ENCODE measurements around the gene GRM4. TPM values are rescaled to one million over a fixed set of nuclear protein-coding genes. Genes with fewer than 3 reads are reported as not detected.

The GRM4 gene
- total RNA-seq, 1 donor from 2014 or later = not detected

GRCh38 chr6:34086558-34086957 is 59.3 kb downstream of the GRM4 start:
- DNase-seq (ENCODE audit: low read depth, low spot score) = no peak

DNA sequence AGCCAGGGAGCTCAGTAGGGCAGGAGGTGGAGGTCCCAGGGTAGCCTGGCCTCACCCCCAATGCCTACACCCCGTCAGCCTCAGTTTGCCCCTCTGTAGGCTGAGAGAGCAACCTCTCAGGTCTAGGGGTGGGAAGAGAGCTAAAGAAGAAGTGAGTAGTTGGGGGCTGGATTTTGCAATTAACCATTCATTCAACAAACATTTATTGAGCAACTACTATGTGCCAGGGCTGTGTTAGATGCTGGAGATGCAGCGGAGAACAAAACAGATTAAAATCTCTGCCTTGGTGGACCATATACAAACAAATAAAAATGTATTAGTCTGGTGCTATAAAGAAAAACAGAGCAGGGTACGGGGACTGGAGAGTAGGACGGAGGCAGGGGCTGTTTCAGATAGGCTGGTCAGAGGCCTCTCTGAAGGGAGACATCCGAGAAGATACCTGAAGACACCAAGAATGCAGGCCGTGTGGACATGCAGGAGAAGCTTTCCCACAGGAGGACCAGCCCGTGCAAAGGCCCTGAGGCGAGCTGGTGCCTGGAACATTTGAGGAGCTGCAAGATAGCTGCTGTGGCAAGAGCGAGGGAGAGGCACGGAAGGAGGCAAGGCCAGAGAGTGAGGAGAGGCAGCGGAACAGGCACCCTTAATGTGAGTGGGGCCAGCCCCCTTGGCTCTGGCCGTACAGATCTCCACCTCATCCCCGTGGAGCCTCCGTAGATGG is 60.3 kb downstream of the GRM4 start:
- no peak for DNase-seq (ENCODE audit: low read depth, low spot score)

DNA sequence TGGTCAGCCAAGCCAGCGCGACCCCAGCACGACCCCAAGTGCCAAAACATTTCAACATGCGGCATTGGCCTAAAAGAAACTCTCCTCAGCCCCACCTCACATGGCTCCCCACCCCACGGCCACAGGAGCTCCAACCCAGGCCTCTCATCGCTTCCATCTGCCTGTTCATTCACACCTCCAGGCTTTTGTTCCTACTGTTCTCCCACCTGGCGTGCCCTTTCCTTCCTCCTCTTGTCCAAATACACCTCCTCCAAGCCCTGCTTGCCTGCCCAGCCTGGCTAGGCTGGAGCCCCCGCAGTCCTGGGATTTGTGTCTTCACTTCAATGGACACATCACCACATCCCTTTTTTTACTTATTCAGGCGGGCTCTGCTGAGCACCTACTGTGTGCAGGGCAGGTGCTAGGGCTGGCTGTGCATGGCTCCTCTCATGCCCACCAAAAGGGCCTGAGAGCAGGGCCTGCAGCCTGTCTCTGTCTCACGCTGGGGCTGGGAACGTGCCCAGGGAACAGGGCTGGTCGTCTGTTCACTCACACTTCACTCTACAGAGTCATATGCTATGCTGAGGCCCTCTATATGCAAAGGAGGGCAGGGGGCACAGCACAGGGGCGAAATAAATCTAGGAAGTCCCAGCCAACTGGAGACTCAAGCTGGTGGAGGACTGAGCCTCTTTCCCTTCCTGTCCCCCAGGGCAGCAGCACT is 61.1 kb downstream of the GRM4 start:
- DNase-seq (ENCODE audit: low read depth, low spot score) = no peak

DNA sequence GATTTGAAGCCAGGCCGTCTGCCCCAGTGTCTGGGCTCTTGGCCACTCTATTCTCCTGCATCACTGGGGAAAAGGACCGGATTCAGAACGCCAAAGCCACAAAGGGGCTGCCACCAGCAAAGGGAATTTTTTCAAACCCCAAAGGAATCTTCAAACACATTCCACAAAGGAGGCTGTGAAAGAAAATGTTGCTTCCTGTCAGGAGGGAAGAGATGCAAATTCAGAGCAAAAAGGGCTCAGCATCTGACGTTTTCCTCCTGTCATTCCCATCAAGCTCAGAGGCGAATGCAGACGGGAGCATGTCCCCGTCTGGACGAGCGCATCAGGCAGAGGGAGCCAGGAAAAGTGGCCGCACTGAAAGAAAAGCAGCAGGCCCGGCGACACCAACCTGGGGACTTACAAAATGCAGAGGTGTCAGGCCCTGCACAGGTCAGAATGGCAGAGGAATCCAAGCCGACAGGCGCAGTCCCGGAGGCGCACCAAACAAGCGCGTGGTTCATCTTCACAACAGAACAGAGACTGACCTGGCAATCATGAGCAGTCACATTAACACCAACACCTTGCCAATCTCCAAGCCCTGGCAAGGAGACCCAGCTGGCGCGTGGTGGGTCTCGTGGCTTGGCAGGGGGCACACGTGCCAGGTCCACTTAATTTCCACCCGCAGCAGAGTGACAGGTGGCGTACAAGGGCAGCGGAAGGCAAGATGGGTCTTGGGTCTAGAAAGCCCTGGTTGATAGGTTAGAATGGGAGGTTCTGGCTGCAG is 62.8 kb downstream of the GRM4 start:
- DNase-seq (ENCODE audit: low read depth, low spot score) = no peak

- no peak for DNase-seq (ENCODE audit: low read depth, low spot score)
Measured at GRCh38 chr6:34082348-34082747, 63.5 kb downstream of the GRM4 start.

DNA sequence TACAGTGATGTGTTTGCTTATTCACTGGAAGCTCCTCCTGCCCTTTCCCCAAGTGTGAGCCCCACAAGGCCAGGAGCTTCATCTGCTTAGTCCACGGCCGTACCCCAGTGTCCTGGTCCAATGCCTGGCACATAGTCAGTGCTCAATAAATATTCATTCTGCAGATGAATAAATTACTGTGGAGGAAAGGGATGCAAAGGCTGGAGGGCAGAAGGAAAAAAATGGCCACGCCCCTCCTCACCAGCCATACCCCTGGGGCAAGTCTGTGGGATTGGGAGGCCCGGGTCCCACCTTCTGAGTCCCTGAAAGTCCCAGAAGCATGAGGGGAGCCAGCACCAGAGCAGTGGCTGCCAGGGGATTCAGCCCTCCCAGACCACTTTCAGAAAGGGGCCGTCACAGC is 65.5 kb downstream of the GRM4 start:
- DNase-seq (ENCODE audit: low read depth, low spot score) = no peak

DNA sequence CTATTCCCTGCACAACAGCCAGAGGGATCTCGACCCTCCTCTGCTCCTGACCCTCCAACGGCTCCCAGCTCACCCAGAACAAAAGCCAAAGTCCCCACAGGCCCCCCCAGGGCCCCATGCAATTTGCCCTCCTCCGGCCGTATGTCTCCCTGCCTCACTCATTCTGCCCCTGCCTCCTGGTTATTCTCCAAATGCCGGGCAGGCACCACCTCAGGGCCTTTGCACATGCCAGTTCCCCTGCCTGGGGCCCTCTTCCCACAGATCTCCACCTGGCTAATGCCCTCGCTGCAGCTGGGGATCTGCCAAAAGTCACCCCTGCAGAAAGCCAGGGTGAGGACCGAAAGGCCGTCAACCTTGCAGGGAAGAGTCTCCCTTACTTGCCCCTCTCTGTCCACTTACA is 66.0 kb downstream of the GRM4 start:
- DNase-seq (ENCODE audit: low read depth, low spot score) = no peak

- DNase-seq (ENCODE audit: low read depth, low spot score) = no peak
Measured at GRCh38 chr6:34075906-34076305, 70.0 kb downstream of the GRM4 start.

DNA sequence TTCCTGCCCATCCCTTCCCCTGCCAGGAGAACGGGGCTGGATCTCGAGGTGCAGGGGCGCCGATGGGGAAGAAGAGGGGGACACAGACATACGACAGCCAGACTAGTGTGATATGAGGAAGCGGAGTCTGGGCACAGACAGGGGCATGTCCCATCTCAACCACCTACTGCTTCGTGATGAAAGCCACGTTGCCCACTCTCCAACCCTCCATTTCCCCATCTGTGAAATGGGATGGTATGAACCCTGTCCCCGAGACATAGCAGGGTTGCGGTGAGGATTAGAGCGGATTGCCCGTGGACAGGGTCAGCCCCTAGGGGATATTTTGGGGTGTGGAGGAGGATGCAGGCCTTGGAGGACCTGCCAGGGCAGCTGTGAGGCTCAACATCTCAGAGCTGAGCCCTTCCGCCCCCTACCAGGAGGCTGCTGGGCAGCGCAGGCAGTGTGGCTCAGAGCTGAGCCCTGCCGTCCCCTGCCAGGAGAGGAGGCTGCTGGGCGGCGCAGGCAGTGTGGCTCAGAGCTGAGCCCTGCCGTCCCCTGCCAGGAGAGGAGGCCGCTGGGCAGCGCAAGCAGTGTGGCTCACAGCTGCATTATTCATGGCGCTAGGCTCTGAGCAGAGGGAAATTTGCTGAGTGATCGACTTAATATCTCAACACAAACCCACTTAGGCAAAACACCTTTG is 71.7 kb downstream of the GRM4 start:
- DNase-seq (ENCODE audit: low read depth, low spot score) = no peak

DNA sequence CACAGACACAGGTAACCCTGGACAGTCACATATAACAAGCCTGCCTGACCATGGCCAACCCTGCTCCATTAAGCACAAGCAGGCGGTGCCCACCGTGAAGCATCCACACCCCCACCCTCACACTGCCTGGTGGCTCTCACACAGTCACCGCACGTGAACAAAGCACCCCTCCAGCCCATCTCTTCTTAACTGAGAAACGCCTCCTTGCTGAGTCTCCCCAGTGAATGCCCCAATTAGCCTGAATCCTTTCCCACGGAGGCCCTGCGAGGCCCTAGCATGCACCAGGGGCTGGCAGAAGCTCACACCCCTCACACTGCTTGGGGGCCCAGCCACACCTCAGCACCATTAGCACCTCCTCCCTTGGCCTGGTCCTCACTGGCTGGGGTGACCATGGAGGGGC is 72.3 kb downstream of the GRM4 start:
- no peak for DNase-seq (ENCODE audit: low read depth, low spot score)

DNA sequence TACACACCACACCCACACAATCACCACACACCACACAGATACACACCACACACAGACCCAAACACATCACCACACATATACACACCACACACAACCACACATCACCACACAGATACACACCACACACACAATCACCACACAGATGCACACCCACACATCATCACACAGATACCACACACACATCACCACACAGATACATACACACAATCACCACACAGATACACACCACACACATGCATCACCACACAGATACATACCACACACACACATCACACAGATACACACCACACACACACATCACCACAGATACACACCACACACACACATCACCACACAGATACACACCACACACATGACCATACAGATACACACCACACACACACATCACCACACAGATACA is 73.2 kb downstream of the GRM4 start:
- DNase-seq (ENCODE audit: low read depth, low spot score) = no peak

GRCh38 chr6:34071884-34072379 is 74.0 kb downstream of the GRM4 start:
- no peak for DNase-seq (ENCODE audit: low read depth, low spot score)

GRCh38 chr6:34071136-34071883 is 74.6 kb downstream of the GRM4 start:
- no peak for DNase-seq (ENCODE audit: low read depth, low spot score)

DNA sequence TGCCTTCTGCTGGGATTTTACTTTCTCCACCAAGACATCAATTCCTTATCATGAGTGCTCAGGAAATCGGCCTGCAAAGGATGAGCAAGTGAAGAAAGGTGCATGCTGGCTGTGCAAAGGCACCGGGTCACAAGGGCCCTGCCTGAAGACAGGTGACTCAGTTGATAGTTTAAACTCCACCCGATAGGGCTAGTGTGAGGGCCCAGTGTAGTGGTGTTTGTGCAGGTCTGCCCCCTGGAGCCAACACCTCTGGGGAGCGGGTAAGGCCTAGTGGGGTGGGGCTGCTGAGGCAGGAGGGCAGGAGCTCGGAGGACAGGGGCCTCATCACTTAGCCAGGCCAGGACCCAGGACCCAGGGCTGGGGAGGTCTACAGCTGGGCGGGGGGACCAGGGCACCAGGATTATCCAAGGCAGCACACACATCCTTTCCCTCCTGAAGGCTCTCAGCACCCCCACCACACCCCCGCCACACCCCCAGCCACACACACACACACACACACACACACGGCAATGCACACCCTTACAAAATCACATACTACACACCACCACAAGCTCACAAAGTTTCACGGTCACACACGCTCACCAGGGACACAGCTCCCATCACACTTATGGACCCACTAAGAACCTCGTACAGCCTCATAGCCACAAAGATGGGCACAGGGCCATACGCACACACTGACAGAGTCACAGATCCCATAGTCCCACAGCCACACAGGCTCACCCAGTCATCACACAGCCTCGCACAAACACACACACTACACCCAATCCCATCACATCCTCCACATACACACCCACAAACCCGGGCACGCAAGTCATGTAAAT is 75.4 kb downstream of the GRM4 start:
- DNase-seq (ENCODE audit: low read depth, low spot score) = no peak

DNA sequence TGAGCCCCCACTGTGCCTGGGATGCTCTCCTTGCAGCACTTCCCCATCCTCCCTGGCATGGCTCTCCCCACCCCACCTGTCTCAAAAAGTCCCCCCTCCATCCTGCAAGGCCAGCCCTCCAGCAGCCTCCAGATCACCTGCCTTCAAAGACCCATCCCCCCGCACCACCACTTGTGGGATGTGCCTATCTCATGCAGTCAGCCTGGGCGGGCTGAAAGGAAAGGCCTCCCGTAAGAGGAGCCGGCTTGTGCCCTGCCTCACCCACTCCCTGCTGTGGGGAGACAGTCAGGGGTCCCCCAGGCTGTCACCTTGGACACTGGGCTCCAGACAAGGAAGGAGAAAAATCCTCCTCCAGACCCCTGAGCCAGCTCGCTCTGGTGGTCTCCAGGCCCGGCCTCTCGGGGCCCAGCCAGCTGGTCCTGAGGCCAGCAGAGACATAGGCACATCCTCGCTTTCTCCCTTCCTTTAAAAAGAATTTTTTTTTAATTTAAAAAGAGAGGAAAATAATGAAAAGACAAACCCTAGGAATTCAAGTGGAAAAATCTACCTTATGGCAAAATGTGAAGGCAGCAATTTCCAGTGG is 77.3 kb downstream of the GRM4 start:
- no peak for DNase-seq (ENCODE audit: low read depth, low spot score)

- no peak for DNase-seq (ENCODE audit: low read depth, low spot score)
Measured at GRCh38 chr6:34067814-34068213, 78.1 kb downstream of the GRM4 start.

DNA sequence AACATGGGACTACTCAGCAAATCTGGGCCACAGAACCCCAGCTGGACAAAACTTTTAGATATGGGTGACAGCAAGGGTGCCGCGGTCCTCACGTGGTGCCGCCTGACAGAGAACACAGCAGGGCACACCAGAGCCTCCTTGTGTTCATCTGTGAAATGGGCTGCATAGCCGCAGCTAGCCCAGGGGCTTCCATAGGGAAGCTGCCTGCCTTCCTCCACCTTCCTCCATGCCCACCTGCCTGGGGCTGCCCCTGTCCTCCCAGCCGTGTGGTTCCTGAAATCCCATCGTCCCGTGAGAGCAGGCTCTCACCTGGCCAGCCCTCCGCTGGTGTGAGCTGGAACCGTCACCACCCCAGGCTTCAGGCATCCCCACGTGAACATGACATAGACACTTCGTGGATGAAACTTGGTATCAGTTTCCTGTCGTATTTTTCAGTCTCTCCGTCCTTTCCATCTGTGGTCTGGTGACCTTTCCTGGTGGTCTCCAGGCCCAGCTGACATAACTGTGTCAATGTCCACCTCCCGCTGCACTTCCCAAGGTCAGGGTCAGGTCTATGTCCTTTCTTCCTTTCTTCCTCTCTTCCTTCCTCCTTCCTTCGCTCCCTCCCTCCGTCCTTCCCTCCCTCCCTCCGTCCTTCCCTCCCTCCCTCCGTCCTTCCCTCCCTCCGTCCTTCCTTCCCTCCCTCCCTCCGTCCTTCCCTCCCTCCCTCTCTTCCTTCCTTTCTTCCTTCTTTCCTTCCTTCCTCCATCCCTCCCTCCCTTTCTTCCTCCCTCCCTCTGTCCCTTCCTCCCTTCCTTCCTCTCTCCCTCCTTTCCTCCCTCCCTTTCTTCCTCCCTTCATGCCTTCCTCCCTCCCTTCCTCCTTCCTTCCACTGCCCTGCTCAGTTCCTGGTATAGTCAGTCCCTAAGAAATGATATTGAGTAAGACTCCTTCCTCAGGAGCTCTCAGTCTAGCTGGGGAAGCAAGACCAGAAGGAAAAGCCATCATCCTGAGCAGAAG is 78.8 kb downstream of the GRM4 start:
- DNase-seq (ENCODE audit: low read depth, low spot score) = no peak

DNA sequence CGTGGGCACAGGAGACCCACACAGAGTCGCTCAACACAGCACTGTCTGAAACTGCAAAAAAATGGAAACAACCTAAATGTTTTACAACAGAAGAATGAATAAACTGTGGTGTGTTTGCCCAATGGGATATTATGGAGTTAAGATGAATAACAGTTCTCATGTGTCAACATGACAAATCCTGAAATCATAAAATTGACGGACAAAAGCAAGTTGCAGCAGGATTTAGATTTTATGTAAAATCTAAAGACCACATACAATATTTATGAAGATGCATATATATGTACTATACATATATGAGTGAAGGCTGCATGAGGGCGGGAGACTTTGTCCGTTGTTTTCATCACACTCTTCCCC is 79.7 kb downstream of the GRM4 start:
- no peak for DNase-seq (ENCODE audit: low read depth, low spot score)
